HUDEP-2 (cell line): ENCODE measurements around the gene SLC44A1.

Experiments
- DNase-seq, 76 experiments: peaks; one replicate each; lab custom pipeline; 2025; ENCODE audit not compliant: unreplicated experiment in 76 of 76; lab: John Stamatoyannopoulos, UW

Gene SLC44A1

DNA sequence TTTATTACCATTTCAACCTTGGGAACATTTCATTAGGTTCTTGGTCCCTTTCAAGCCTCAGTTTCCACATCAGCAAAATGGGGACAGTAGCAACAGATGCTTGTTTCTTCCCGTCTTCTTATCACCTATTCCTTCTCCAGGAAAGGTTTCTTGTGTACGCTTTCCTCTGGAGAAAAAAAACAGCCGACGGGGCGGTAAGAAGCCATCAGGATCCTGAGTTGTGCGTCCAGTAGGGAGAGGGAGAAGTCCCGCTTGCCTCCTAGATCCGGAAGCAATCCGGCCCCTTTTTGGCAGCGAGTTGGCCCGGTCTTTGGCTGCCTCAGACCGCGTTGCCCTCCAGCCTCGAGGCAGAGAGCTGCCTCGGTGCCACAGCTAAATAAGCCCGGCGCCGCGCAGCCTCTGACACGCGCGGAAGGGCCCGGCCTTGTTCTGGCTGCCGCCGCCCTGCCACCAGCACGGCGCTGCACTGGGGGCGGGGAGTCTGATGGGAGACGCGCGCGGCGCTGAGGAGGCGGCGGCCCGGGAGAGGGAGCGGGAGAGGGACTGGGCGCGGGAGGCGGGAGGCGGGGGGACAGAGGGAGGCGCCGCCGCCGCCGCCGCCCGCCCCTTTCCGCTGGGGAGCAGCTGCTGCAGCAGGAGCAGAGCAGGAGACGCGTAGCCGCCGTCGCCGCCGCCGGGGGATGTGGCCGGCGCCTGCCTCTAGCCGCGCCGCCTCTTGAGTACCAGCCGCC is at the start of gene SLC44A1:
Gene SLC44A1 (plus strand): TSS at position 649 of the 731 bp plus-strand sequence. CDS start 218 bp downstream, outside the sequence.
- DNase-seq: peak in 75 of 76 experiments; percentile 31 to 96 (median 91)

DNA sequence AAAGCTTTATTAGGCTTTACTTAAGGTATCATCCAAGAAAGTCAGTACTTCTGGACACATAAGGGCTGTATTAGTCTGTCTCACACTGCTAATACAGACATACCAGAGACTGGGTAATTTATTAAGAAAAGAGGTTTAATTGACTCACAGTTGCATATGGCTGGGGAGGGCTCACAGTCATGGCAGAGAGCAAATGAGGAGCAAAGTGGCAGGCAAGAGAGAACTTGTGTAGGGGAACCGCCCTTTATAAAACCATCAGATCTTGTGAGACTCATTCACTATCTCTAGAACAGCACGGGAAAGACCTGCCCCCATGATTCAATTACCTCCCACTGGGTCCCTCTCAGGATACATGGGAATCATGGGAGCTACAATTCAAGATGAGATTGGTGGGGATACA is 49.2 kb upstream of the SLC44A1 start:
- DNase-seq: no peak

DNA sequence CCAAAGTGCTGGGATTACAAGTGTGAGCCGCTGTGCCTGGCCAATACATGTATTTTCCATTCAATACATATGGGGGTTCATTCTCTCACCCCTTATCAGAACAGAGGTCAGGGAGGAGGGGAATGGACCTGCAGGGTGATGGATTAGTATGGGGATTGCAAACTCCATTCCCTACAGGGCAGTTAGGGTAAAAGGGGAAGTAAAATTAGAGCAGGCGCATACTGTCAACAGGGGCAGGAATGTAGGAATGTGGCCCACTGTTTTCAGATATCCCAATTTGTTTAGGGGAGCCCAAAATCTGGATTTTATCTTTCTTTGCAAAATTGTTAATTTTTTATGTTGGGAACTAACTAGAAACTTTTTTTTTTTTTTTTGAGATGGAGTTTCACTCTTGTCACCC is 46.4 kb upstream of the SLC44A1 start:
- no peak for DNase-seq

DNA sequence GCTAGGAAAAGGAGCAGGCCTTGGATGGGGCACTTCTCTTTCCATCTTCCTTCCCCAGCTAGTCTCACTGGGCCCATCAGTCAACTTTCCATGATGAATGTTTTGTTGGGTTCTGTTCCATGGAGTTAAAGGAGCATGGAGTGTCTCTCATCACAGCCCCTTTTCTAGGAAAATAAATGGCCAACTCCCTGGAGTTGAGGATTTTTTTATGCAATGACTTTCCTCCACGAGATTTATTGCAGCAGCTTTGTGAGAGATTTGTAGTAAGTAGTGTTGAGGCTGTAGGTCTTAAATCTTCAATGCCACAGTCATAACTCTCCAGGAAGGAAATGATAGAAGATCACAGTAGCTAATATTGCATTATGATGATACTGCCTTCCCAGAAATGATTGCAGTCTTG is 45.6 kb upstream of the SLC44A1 start:
- no peak for DNase-seq

DNA sequence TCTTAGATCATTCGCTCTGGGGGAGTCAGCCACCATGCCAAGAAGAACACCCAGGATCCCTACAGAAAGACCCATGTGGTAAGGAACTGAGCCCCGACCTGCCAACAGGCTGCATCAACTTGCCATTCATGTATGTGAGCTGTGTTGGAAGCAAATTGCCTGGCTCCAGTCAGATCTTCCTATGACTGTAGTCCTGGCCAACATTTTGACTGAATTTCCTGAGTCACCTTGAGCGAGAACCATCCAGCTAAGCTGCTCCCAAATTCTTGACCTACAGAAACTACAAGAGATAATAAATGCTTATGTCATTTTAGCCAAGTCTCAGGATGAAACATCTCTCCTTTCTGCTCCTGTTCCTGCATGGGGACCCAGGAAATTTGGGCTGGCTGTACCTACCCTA is 40.0 kb upstream of the SLC44A1 start:
- no peak for DNase-seq

DNA sequence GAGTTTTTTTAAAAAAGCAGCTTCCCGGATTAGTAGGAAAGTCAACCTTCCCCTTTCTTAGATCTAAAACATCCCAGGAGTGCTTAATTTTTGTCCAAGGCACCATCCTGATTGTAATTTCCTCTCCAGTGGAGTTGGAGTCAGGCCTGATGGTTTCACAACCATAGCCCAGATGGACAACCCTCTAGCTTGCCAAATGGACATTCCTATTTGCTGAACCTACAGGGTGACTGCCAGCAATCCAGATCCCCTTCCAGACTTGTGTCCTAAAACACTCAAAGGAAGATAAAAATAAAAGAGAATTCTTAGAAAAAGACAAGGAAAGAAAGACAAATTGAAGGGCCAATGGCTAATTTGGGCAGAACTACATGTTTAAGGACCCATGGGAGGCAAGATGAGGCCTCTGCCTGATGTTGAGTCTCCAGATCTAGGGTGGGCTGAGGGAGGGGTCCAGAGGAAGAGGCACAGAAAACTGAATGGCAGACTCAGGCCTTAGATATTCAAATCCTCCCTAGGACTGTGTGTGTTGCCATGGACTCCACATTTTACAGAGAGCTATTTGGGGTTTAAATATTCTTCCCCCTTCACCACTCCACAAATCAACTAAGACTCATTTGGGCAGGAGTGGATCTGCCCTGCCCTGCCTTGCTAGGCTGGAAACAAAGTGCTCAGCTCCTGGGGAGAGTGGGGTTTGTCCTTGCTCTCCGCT is 38.5 kb upstream of the SLC44A1 start:
- DNase-seq: no peak

DNA sequence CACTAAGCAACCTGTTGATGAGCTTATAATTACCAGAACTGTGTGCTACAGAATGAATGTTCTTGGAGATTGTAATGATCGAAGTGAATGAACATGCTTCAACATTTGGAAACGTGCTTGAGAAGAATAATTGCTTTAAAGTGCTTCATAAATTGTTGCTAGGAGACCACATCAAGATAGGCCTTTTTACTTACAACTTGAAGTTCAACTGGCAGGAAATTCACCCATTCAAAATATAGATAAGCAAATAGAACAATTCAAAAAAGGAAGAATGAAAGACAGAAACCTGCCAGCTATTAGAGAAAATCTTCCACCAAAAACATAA is 38.0 kb upstream of the SLC44A1 start:
- DNase-seq: no peak

DNA sequence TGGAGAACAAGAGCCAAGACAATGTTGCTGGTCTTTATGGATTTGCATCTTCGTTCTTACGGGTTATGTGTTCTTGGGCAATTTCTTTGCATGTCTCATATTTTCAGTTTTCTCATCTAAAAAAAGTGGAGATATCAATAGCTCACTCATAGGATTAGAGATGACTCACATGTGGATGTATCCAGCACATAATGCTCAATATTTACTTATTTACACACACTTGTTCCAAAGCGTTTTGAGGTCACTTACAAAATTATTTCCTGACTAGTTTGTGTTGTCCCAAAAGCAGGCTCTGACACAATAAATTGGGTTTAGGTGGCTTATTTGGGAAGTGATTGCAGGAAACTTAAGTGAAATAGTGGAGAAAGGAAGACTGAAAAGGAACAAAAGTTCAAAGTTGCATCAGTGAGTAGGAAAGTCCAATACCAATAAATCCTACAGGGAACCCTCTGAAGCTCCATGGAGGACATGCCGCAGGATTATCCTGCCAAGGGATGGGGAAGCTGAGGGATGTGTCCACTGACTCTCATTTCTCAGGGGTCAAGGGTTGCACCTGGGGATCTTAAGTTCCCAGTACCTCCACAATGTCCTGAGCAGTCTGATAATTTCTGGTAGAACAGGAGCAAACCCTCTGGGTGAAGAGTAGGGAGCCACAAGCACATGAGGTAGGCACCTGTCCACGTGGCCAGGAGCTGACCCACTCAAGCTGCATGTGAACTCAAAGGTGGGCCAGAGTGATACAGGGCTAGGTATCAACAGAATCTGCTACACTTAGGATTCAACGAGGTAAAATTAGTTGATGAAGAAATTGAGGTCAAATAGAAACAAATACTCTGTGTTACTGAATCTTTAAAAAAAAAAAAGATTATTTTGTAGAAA is 37.4 kb upstream of the SLC44A1 start:
- DNase-seq: no peak

DNA sequence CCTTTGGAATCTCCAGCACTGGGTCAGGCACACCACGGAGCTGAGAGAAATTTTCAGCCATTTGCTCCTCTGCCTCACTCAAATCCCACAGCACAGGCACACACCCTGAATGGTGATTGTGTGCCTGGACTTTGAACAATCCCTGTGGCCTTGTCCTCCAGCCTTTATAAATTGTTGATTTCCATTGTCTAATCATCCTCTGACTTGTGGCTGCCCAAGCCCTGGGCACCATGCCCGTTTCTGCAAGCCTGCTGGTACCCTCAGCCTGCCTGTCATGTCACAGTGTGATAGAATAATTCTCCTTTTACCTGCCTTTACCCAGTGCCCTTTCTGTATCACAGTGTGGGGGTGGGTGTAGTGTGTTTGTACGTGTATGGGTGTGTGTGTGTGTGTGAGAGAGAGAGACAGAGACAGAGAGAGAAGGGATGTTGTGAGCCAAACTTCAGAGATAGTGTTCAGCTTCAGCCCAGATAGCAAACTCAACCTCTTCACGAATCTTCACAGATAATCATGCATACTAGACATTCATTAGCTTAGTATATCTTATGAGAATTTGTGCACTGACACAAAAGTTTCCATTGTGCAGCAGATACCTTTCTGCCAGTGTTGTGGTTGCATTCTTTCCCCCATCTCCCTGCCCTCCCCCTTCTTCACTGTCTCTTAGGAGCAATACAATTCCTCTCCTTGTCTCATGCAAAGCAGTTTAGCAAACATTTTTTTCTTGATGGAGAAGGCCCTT is 27.8 kb upstream of the SLC44A1 start:
- peak in 5 of 76 experiments; percentile 3 to 22 (median 9) for DNase-seq

DNA sequence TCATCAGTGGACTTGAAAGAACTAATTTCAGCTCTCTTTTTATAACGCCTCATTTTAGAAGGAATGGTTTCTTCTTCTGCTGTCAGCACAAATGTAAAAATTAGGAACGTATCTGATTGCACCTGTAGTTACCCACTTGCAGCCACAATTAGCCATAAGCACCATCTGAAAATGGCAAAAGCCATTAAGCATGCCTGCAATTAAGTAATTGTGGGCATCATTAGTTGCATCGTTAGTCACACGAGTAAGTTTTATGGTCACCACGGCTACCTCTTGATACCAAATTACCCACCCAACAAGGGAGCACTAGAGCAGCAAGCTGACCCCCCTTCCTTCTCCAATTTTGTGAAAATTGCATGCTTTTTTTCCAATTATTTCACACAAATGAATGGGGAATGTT is 25.8 kb upstream of the SLC44A1 start:
- DNase-seq: no peak

DNA sequence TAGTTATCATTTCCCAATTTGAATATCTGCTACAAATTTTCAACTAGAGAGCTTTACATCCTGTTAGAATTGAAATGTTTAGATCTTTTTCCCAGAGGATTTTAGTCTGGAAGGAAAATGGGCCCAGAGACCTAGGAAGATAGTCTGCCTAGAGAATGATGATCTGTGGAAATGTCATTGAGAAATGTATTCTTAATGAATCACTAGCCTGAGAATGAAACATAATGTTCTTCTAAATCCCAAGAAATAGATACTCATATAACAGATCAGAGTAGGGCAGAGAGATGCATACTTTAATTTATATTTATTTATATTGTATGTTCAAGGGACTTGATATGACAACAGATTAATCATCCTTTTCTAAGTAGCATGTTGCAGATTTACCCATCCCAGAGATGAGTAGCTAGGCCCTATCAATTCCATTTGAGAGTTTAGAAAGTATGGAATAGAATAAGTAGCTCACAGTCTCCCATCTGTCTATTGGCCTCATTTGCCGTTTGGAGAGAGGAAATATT is 25.1 kb upstream of the SLC44A1 start:
- DNase-seq: no peak

DNA sequence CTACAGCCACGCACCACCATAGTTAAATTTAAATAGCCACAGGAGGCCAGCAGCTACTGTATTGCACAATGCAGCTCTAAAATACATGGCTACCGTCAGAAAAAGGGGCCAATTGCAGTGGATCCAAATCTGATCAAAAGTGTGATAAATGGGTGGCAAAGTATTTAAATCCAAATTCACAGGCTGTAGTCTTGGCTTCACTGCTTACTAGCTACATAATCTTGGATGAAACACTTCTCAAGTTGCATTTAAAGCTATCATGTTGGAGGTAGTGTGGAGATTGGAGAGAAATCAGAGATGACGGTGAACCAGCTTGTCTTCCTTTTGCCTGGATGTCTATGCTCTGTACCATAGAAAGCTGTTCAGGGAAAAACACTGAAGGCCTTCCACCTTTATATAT is 24.0 kb upstream of the SLC44A1 start:
- DNase-seq: no peak

DNA sequence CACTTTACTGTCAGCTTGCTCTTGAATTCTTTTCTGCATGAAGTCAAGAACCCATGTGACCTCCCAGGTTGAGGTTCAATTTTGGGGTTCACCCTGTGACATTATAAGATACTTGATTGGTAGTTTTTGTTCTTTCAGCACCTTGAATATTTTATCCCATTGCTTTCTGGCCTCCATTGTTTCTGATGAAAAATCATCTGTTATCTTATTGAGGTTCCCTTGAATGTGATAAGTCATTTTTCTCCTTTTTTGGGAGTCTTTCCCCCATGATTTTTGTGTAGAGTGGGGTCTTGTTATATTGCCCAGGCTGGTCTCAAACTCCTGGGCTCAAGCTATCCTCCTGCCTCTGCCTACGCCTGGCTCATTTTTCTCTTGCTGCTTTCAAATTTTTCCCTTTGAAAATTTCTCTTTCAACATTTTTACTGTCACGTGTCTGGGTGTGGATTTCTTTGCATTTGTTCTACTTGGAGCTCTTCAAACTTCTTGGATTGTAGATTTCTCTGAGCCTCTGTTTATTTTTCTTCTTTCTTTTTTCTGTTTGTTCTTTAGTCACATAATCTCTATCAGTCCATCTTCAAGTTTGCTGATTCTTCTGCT is 20.8 kb upstream of the SLC44A1 start:
- DNase-seq: no peak

DNA sequence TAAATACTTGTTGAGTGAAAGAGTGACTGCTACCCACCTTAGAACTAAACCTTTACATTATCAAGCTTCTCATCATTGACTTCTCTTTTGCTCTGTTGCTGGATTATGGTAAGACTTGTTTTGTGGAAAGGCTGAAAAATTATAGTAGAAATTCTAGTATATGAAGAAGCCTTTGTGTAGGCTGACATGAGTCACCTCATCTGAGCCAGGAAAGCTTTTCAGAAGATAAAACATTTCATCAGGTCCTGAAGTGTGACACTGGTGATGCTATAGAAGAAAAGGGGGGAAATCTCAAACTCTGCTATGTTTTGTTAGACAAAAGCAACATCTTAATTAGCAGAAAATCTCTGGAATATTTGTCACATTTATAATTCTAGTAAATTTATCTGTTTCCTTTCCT is 18.4 kb upstream of the SLC44A1 start:
- DNase-seq: no peak

DNA sequence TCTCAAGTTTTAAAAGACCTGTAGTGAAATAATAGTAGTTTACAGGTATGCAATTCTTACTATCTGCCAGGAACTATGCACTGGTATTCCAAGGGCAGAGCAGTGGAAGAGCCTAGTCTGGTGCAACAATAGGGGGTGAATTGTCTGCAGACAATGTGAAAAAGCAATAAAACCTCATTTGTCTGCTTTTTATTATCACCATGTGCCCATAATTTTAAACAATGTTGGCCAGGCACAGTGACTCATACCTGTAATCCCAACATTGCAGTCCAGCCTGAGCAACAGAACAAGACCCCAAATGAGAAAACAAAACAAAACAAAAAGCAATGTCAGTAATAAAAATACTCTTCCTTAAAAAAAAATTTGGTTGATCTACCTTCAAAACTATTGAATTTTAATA is 12.2 kb upstream of the SLC44A1 start:
- DNase-seq: no peak

DNA sequence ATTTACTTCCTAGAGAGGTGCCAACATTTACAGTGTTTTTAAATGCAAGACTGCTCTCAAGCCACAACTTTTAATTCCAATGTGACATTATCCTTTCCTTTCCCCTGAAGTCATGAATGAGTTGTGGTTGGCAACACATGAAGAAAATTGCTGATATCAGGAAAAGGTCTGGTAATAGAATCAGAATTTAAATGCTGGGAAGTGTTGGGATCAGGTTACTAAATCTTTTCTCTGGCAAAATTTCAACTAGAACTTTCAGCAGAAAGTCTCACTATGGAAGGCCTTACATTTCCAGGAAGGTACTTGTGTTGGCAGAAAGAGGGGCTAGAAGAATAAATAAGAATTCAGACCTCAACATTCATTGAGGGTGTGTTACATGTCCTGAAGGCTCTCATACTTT is 10.6 kb upstream of the SLC44A1 start:
- no peak for DNase-seq

DNA sequence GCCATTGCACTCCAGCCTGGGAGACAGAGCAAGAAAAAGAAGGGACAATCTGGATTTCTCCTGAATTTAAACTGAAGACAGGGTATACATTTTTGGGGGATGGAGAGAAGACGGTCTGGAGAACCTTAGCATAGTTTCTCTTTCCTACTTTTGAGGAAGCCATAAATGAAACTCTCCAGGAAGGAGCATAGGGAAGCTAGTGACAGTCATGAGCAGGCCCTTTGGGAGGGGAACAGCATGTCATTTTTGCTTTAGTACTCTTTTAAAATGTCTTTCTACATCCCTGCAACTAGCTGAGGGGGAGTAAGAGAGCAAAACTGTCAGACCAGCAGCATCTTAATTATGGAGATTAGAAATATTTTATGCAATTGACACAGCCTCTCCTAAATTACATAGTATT is 8.2 kb upstream of the SLC44A1 start:
- DNase-seq: no peak

DNA sequence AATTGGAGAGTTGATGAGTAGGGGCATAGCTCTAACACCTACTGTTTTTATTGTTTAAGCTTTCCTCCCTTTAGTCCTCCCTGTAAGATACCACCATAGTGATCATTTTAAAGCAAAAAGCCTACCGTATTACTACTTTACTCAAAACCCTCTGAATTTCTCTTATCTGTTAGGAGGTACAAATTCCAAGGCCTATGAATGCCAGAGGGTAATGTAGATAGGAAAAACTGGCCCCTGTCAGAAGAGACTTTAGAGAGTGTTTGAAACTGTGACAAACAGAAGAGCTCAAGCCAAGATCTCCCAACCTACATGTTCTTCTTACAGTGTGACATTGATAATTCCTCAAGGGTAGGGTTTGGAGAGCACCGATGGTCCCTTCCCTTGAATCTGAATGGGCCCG is 7.2 kb upstream of the SLC44A1 start:
- DNase-seq: no peak

DNA sequence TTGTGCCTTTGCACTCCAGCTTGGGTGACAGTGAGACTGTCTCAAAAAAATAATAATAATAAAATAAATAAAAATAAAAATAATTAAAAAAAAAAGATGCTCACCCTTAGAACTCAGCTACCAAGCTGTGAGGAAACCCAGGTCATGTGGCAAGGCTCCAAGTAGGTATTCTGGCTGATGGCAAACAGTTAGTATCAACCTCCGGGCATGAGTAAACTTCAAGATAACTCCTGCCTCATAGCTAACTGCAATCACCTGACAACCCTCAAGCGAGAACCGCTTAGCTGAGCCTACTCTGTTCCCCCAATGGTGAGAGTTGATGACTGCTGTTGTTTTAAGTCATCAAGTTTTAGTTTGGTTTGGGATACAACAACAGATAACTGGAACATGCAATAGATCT is 6.1 kb upstream of the SLC44A1 start:
- no peak for DNase-seq

DNA sequence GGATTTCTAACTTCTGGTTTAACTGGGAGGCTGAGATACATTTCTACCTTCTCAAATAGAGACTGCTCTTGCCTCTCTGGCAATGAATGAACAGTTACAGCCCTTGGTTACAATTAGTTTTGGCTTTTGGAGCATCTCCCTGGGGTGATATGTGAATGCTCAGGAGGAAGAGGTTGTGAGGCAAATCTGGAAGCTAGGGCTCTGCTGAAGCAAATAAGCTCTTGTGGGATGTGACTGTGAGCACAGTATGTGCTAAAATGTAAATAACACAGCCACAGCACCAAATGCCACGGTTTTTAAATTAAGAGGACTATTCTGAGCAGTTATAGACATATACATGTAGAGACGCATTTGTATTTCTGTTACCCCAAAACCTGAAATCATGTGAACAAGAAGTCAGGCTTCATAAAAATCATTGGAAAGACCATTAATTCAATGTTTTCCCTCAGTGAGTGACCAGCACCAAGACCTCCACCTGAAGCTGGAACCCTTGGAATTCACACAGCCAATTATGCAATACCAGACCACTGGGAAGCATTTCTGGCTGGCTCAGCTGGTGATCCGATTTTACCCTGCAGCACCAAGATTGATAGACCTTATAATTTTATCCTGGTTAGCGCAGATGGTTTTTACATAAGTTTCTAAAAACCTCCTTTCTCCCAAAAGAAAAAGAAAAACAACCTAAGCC is 3.0 kb upstream of the SLC44A1 start:
- no peak for DNase-seq
